Forelimb muscle (tissue), 1 donor: ENCODE measurements around the gene TNFRSF12A. TPM values are rescaled to one million over a fixed set of nuclear protein-coding genes. Genes with fewer than 3 reads are reported as not detected.

Experiments used
- DNase-seq: peaks from one replicate; pipeline ENCODE4 v3.0.0-alpha.2; 2013; ENCODE audit warnings: low read depth
- polyA plus RNA-seq: library from polyadenylated mRNA; unstranded; fragments of 120-200 nt; gene quantifications from one replicate; pipeline ENCODE4 v1.2.1, GENCODE V29; 2013; ENCODE audit not compliant: insufficient read length

Gene TNFRSF12A
- polyA plus RNA-seq, 1 donor = 79.1 TPM

- DNase-seq = no peak
Measured at GRCh38 chr16:3026609-3027488, 6.7 kb downstream of the TNFRSF12A start.

- no peak for DNase-seq
Measured at GRCh38 chr16:3027489-3027795, 7.3 kb downstream of the TNFRSF12A start.

- DNase-seq = no peak
Measured at GRCh38 chr16:3027983-3028715, 8.0 kb downstream of the TNFRSF12A start.

GRCh38 chr16:3028716-3029319, 8.7 kb downstream of the TNFRSF12A start:
- no peak for DNase-seq

- no peak for DNase-seq
Measured at GRCh38 chr16:3029491-3030221, 9.5 kb downstream of the TNFRSF12A start.

- no peak for DNase-seq
Measured at GRCh38 chr16:3030222-3031212, 10.3 kb downstream of the TNFRSF12A start.

- DNase-seq = no peak
Measured at GRCh38 chr16:3032624-3033023, 12.5 kb downstream of the TNFRSF12A start.

- DNase-seq = no peak
Measured at GRCh38 chr16:3035289-3035971, 15.3 kb downstream of the TNFRSF12A start.

- no peak for DNase-seq
Measured at GRCh38 chr16:3035972-3036725, 16.0 kb downstream of the TNFRSF12A start.

- DNase-seq = no peak
Measured at GRCh38 chr16:3036726-3037315, 16.7 kb downstream of the TNFRSF12A start, which contains the start of gene BICDL2. BICDL2 (minus strand) TSS chr16:3036944; CDS start chr16:3035496, 1,448 bp downstream.

GRCh38 chr16:3038256-3038655, 18.1 kb downstream of the TNFRSF12A start:
- no peak for DNase-seq

GRCh38 chr16:3038896-3039295, 18.7 kb downstream of the TNFRSF12A start:
- DNase-seq = no peak

- no peak for DNase-seq
Measured at GRCh38 chr16:3042376-3042775, 22.2 kb downstream of the TNFRSF12A start.

GRCh38 chr16:3044708-3045107, 24.5 kb downstream of the TNFRSF12A start:
- no peak for DNase-seq

- DNase-seq = no peak
Measured at GRCh38 chr16:3045758-3046640, 25.8 kb downstream of the TNFRSF12A start, which contains the start of gene MMP25. MMP25 (plus strand) TSS chr16:3046561; CDS start chr16:3046918, 357 bp downstream.

GRCh38 chr16:3046641-3047386, 26.6 kb downstream of the TNFRSF12A start:
- DNase-seq = no peak

GRCh38 chr16:3047387-3047720, 27.2 kb downstream of the TNFRSF12A start:
- DNase-seq = no peak
